K562 (cell line): ENCODE results near the gene SHC1. TPM values are rescaled to one million over a fixed set of nuclear protein-coding genes. Genes with fewer than 3 reads are reported as not detected.

ENCODE experiments used
- ATAC-seq: fragments of 200-7000 bp; cut with Tn5 transposase; 3 replicates; pipeline ENCODE4 v1.9.1; 2020; ENCODE audit warnings: moderate library complexity
- BruUV-seq: library from RNA; stranded (reverse); fragments of 400-500 nt; replicated peaks from 2 replicates; lab custom pipeline; 2021; lab: Mats Ljungman, UMichigan
- CTCF ChIA-PET: fragments of 300-600 bp; formaldehyde crosslinking; extraction: SDS; loops from one replicate; lab custom pipeline; 2021; ENCODE audit warnings: low intra/inter-chr PET ratio; lab: Yijun Ruan, JAX
- POLR2A ChIA-PET: fragments of 300-600, 350-650 bp; sonication (Branson Sonifier 250); formaldehyde crosslinking; extraction: SDS; loops from one replicate; lab custom pipeline; 2021; ENCODE audit warnings: antibody characterized with exemption, inconsistent platforms; lab: Yijun Ruan, JAX
- DNase-seq, 4 experiments: peaks; one replicate each; pipeline versions ENCODE4 v3.0.0 to v3.0.0-alpha.2; 2011 to 2018; ENCODE audit warnings: low spot score in 3 of 4, mixed read lengths in 3 of 4; ENCODE audit errors: extremely low read depth in 1 of 4
- FAIRE-seq: peaks from 2 replicates; lab custom pipeline; 2011; peaks lifted over from hg19 to GRCh38; lab: Jason Lieb, UNC
- H2AFZ ChIP-seq: 2 replicates; pipeline ENCODE4 v1.6.0; 2011; ENCODE audit warnings: low read depth, low read length, control low read depth, inconsistent platforms
- H3K27ac ChIP-seq: fragments of 200-600 bp; 3 replicates; pipeline ENCODE4 v1.8.0; 2011; ENCODE audit warnings: low read depth, mild to moderate bottlenecking, control low read depth, inconsistent platforms, low read length, moderate library complexity, mixed read lengths; ENCODE audit errors: extremely low read depth
- H3K27me3 ChIP-seq, 2 experiments: fragments of 300-600 bp in 1 of 2; 2 replicates in 1 of 2; 3 replicates in 1 of 2; pipeline versions ENCODE4 v1.6.0 to v1.8.0; 2011; ENCODE audit warnings: inconsistent platforms in 2 of 2, low read length in 2 of 2, mild to moderate bottlenecking in 1 of 2, mixed read lengths in 1 of 2, moderate library complexity in 1 of 2; ENCODE audit not compliant: control insufficient read depth in 2 of 2, insufficient read depth in 2 of 2
- H3K36me3 ChIP-seq: fragments of 300-600 bp; 3 replicates; pipeline ENCODE4 v1.8.0; 2011; ENCODE audit warnings: mild to moderate bottlenecking, low read length, inconsistent platforms; ENCODE audit not compliant: control insufficient read depth, insufficient read depth
- H3K4me1 ChIP-seq, 2 experiments: fragments of 200-600 bp in 1 of 2; replicated peaks in 1 of 2; 2 replicates in 1 of 2; 3 replicates in 1 of 2; pipeline versions ENCODE4 v1.5.1 to v1.8.0; 2011; ENCODE audit warnings: inconsistent platforms in 2 of 2, low read length in 2 of 2, mild to moderate bottlenecking in 1 of 2, mixed read lengths in 1 of 2, moderate library complexity in 1 of 2; ENCODE audit not compliant: control insufficient read depth in 2 of 2, insufficient read depth in 2 of 2
- H3K4me2 ChIP-seq: 2 replicates; pipeline ENCODE4 v1.6.1; 2011; ENCODE audit warnings: low read length, control low read depth, inconsistent platforms, mixed read lengths; ENCODE audit not compliant: insufficient read depth
- H3K4me3 ChIP-seq: fragments of 200-600 bp; sonication (generic), shearing (Covaris generic); 2 replicates; pipeline ENCODE4 v1.5.1; 2016; ENCODE audit warnings: control low read depth, inconsistent platforms
- H3K79me2 ChIP-seq: fragments of 200-600 bp; 3 replicates; pipeline ENCODE4 v1.8.0; 2011; ENCODE audit warnings: low read length, inconsistent platforms; ENCODE audit not compliant: control insufficient read depth, insufficient read depth
- H3K9ac ChIP-seq, 2 experiments: 2 replicates each; pipeline versions ENCODE4 v1.6.0 to v1.6.1; 2011; ENCODE audit warnings: low read depth in 2 of 2, low read length in 2 of 2, control low read depth in 1 of 2, inconsistent platforms in 1 of 2, mild to moderate bottlenecking in 1 of 2, mixed read lengths in 1 of 2; ENCODE audit not compliant: insufficient read depth in 1 of 2
- H3K9me1 ChIP-seq: one replicate; pipeline ENCODE4 v1.6.0; 2011; ENCODE audit warnings: inconsistent platforms, mild to moderate bottlenecking, low read length, moderate library complexity; ENCODE audit not compliant: control insufficient read depth, insufficient read depth
- H3K9me3 ChIP-seq: replicated peaks from 2 replicates; pipeline ENCODE4 v1.5.1; 2011; ENCODE audit warnings: low read depth, low read length, inconsistent platforms; ENCODE audit not compliant: control insufficient read depth, insufficient read depth
- H4K20me1 ChIP-seq: replicated peaks from 2 replicates; pipeline ENCODE4 v1.6.1; 2011; ENCODE audit warnings: low read length, inconsistent platforms, mixed read lengths; ENCODE audit not compliant: control insufficient read depth, insufficient read depth
- AFF4 ChIP-seq: sonication (generic); formaldehyde crosslinking; IDR thresholded peaks from 2 replicates; pipeline ENCODE4 v1.8.0; 2023; ENCODE audit warnings: mild to moderate bottlenecking, missing genetic modification reagents
- CHD1 ChIP-seq: fragments of 200-600 bp; sonication (generic); IDR thresholded peaks from one replicate; pipeline ENCODE4 v1.6.1; 2012; ENCODE audit warnings: mild to moderate bottlenecking, moderate library complexity, low read length, inconsistent platforms
- CHD4 ChIP-seq: fragments of 200-600 bp; sonication (generic); IDR thresholded peaks from 3 replicates; pipeline ENCODE4 v1.6.1; 2012; ENCODE audit warnings: low read depth, mild to moderate bottlenecking, mixed read lengths, low read length, inconsistent platforms; ENCODE audit not compliant: insufficient read depth, insufficient replicate concordance, poor library complexity, severe bottlenecking
- HMG20A ChIP-seq: fragments of 450-650 bp; formaldehyde crosslinking; conservative IDR thresholded peaks from 2 replicates; pipeline ENCODE4 v1.4.0; 2020; ENCODE audit warnings: mild to moderate bottlenecking, mixed read lengths
- IRF1 ChIP-seq: sonication (generic); formaldehyde crosslinking; IDR thresholded peaks from 2 replicates; pipeline ENCODE4 v1.8.0; 2022; ENCODE audit warnings: missing genetic modification reagents, mild to moderate bottlenecking, borderline replicate concordance
- NFE2 ChIP-seq: IDR thresholded peaks from 2 replicates; pipeline ENCODE4 v1.6.1; 2014; ENCODE audit warnings: antibody characterized with exemption, low read depth
- NRF1 ChIP-seq, 2 experiments: fragments of 450-650 bp; IDR thresholded peaks in 1 of 2; conservative IDR thresholded peaks in 1 of 2; 2 replicates each; pipeline ENCODE4 v1.6.1; 2014; ENCODE audit warnings: mild to moderate bottlenecking in 2 of 2
- SIN3A ChIP-seq, 2 experiments: fragments of 150-350 bp in 1 of 2; IDR thresholded peaks; 2 replicates each; pipeline ENCODE4 v1.6.1; 2011 to 2016; ENCODE audit warnings: borderline replicate concordance in 2 of 2, low read depth in 2 of 2, low read length in 2 of 2, mild to moderate bottlenecking in 2 of 2, moderate library complexity in 2 of 2; ENCODE audit not compliant: control insufficient read depth in 1 of 2
- TEAD4 ChIP-seq, 2 experiments: sonication (generic) in 1 of 2; formaldehyde crosslinking in 1 of 2; IDR thresholded peaks; 2 replicates each; pipeline versions ENCODE4 v1.6.1 to v1.8.0; 2012 to 2022; ENCODE audit warnings: borderline replicate concordance in 1 of 2, inconsistent platforms in 1 of 2, low read length in 1 of 2, mild to moderate bottlenecking in 1 of 2, missing genetic modification reagents in 1 of 2
- ZNF197 ChIP-seq: fragments of 200-800 bp; sonication (Bioruptor generic); IDR thresholded peaks from 2 replicates; pipeline ENCODE4 v1.6.1; 2016; ENCODE audit warnings: low read depth, missing genetic modification characterization, missing compliant biosample characterization
- ZNF239 ChIP-seq: fragments of 250-450 bp; sonication (Bioruptor Pico); IDR thresholded peaks from 2 replicates; pipeline ENCODE4 v1.4.0; 2020; ENCODE audit warnings: mild to moderate bottlenecking
- WGBS: fragments of 100-300 bp; shearing (Covaris generic); methylation state at CpG from one replicate; pipeline ENCODE4 v1.1.6; 2016; ENCODE audit warnings: low coverage, mixed read lengths; ENCODE audit not compliant: insufficient coverage; ENCODE audit errors: missing lambda C conversion rate; 5-methylcytosine and 5-hydroxymethylcytosine counted together
- in situ Hi-C: fragments of 300-500 bp; cut with MboI; formaldehyde crosslinking; loops from 4 replicates; pipeline ENCODE4 v1.15.0; 2018; ENCODE audit warnings: inconsistent platforms, mixed read lengths
- intact Hi-C: fragments of 100-400 bp; cut with micrococcal nuclease; formaldehyde crosslinking; loops from 2 replicates; pipeline ENCODE4 v1.14.2; 2022
- polyA plus RNA-seq, 8 experiments: library from polyadenylated mRNA; depleted of rRNA in 4 of 8; stranded (reverse) in 5 of 8; unstranded in 3 of 8; fragments of >200 nt; fragmentation: Nextera tagmentation in 2 of 8; fragmentation: Illumina TruSeq in 1 of 8; extraction: Ambion mirVana in 2 of 8; extraction: Trizol in 1 of 8; gene quantifications; 2 replicates each; pipeline versions ENCODE4 v1.2.1 to v1.2.3, GENCODE V29; 2011 to 2014; ENCODE audit warnings: inconsistent platforms in 1 of 8, missing spikeins in 1 of 8
- total RNA-seq, 7 experiments: library from RNA; depleted of rRNA in 6 of 7; stranded (reverse); fragments of >200 nt in 6 of 7; fragmentation: Illumina TruSeq in 2 of 7; extraction: Trizol in 2 of 7; gene quantifications; 2 replicates each; pipeline versions ENCODE4 v1.2.1 to v1.2.3, GENCODE V29; 2011 to 2021; ENCODE audit warnings: low replicate concordance in 1 of 7

Gene SHC1
- total and polyA plus RNA-seq, 9 of the 15 experiments (the other 6 are each of a cell fraction or from before 2014, with no cell fraction given): 4.1 to 113 (median 51.9) TPM

GRCh38 chr1:155001425-155001674 is 30.8 kb upstream of the SHC1 start:
- no peaks in the 10 kb centered on the region for H3K9me1 ChIP-seq
- no TSS peak for BruUV-seq
- WGBS: 0% methylated on average over 9 of the region's 11 CpGs
- no peak for DNase-seq
- H3K9me3 ChIP-seq: no peaks in the 10 kb centered on the region
- peak overlapping the region; percentile 98 for H3K4me2 ChIP-seq
- peak overlapping the region; percentile 71 for H3K4me3 ChIP-seq
- CTCF ChIA-PET: interaction anchor here (1.3 to 1.6 kb wide), 2 partner anchors 16 to 40 kb away, joined by 6 read pairs; partner anchors contain the start of gene PYGO2
- H2AFZ ChIP-seq: peak overlapping the region; percentile 54; the same call in 1 of the 2 replicates
- ATAC-seq: no peak
- intact Hi-C loops: loop anchor here (1.0 to 5.0 kb wide), 5 partner anchors 27 to 444 kb away; partner anchors contain the start of genes CKS1B, EFNA3, PYGO2 and UBE2Q1
- H3K36me3 ChIP-seq: peaks cover 20% of the 10 kb centered on the region; the same call in 2 of the 3 replicates
- peak overlapping the region; percentile 89 to 96 for H3K9ac ChIP-seq
- H3K27ac ChIP-seq: peak overlapping the region; percentile 97
- peaks cover 45% of the 10 kb centered on the region for H3K79me2 ChIP-seq
- no peaks in the 10 kb centered on the region for H3K27me3 ChIP-seq
- in situ Hi-C loops: no loop called here
- TF ChIP-seq NRF1 (conservative IDR thresholded peaks at IDR 0.05 in 1 of 2, IDR thresholded peaks at IDR 0.05 in 1 of 2) (0 out of 4 replicates have a peak, but pooled peaks of 1 of the 2 experiments have one; percentile 5), NFE2 (no peak), SIN3A (IDR thresholded peaks at IDR 0.05; ENCODE audit: borderline replicate concordance in 2 of 2, control insufficient read depth in 1 of 2, low read depth in 2 of 2, low read length in 2 of 2) (peak in 1 of 2 experiments; percentile 29; a peak in 1 of 4 replicates), IRF1 (CRISPR knock-in tag) (0 out of 2 replicates have a peak, but pooled peaks have one; percentile 15), CHD1 (peak; percentile 75), TEAD4 (IDR thresholded peaks at IDR 0.05; ENCODE audit: low read length) (0 out of 2 replicates have a peak, but pooled peaks have one; percentile 9), TEAD4 (CRISPR knock-in tag; IDR thresholded peaks at IDR 0.05; ENCODE audit: borderline replicate concordance) (no peak), AFF4 (CRISPR knock-in tag) (peak; percentile 35; the same call in 1 of the 2 replicates), CHD4 (peak; percentile 67), ZNF197 (0 out of 2 replicates have a peak, but pooled peaks have one; percentile 16), HMG20A (CRISPR knock-in tag) (no peak), ZNF239 (CRISPR knock-in tag) (no peak)
- TF ChIP-seq, all 486 proteins: peak for 8
- peaks cover 32 to 65% of the 10 kb centered on the region in 2 experiments for H3K4me1 ChIP-seq
- POLR2A ChIA-PET: interaction anchor here (0.6 to 1.7 kb wide), 13 partner anchors 9 to 1435 kb away, joined by 3 to 8 read pairs (median 3); partner anchors contain the start of gene PBXIP1
- peaks cover 3% of the 10 kb centered on the region; the same call in 1 of the 2 replicates for H4K20me1 ChIP-seq
- no peak for FAIRE-seq
